ENCODE data around the gene SH3BGRL2.
"Not testable (repeated sequence)": the region's sequence is repeated elsewhere in the genome, so short reads cannot be mapped to it uniquely, and the experiment has no call there.

Gene SH3BGRL2

DNA sequence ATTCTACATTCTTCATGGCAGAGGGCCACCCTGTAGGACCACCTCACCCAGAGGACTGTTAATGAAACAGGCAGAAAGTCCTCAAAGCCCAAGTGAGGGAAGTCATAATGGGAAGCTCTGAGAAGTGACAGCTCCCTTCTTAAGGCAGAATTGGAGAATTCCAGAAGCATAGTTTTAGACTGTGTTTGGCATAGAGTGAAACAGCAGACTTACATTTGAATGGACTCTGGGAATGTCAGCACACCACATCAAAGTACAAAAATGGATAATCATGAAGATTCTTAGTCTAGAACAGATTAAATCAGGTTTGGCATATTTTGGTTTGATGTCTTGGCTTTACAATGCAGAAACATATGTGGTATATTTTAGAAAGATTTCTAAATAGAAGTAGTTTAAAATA lies 17.9 kb downstream of the SH3BGRL2 start:
- DNase-seq (ENCODE audit: low read depth), result no peak

DNA sequence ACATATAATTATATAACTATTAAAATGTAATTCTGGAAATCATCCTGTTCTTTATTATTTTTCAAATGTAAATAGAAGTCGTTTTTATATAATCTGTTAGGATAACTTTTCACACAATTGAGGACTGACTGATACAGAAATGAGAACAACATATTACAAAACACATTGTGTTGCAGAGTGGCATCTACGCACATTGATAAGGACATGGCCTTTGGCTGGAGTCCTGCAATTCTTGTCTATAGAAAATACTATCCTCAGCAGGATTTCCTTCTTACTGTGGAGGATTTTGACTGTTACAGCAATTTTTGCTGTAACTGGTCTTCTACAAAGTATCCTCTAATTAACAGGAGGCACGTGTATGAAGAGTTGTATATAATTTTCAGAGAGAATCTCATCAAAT lies 19.8 kb downstream of the SH3BGRL2 start:
- DNase-seq (ENCODE audit: low read depth), result no peak

DNA sequence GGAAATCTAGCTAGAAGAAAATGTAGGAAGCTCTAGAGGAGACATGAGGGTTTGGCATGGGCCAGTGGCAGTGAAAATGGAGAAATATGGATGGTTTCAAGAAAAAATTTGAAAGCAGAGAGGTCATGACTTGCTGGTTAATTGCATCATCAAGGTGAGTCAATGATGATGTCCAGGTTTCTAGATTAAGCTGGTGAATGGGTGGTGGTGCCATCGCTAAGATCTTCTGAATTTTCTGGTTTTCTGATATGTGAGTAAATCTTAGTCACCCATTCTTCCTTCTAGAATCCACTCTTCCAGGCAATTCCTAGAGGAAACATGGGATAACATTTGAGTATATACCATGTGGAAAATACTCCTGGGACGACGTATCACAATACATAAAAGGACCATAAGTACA lies 25.0 kb downstream of the SH3BGRL2 start:
- DNase-seq (ENCODE audit: low read depth), result no peak

DNA sequence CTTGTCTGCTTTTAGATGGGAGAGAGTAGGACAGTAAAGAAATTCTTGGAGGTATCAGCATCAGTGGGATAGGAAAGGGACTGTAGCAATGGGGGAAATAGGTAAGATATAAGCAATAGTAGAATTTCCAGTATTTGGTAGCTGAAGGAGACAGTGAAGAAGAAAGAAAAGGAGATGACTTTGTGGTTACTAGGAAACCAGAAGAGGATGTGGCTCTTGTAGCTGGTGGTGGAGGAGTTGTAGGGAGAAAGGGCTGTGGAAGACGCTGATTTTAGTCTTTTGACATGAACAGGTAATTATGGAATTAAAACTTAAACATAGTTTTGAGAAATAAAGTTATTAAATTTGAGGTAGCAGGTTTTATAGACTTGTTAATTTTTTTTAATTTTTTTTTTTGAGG lies 26.1 kb downstream of the SH3BGRL2 start:
- no peak for DNase-seq (ENCODE audit: low read depth)

DNA sequence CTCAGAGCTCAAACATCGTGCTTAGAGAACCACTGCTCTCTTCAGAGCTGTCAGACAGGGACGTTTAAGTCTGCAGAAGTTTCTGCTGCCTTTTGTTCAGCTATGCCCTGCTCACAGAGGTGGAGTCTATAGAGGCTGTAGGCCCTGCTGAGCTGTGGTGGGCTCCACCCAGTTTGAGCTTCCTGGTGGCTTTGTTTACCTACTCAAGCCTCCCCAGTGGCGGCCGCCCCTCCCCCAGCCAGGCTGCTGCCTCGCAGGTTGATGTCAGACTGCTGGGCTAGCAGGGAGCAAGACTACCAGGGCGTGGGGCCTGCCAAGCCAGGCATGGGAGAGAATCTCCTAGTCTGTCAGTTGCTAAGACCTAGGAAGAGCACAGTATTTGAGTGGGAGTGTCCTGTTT lies 32.5 kb downstream of the SH3BGRL2 start:
- DNase-seq (ENCODE audit: low read depth), result not testable (repeated sequence)

DNA sequence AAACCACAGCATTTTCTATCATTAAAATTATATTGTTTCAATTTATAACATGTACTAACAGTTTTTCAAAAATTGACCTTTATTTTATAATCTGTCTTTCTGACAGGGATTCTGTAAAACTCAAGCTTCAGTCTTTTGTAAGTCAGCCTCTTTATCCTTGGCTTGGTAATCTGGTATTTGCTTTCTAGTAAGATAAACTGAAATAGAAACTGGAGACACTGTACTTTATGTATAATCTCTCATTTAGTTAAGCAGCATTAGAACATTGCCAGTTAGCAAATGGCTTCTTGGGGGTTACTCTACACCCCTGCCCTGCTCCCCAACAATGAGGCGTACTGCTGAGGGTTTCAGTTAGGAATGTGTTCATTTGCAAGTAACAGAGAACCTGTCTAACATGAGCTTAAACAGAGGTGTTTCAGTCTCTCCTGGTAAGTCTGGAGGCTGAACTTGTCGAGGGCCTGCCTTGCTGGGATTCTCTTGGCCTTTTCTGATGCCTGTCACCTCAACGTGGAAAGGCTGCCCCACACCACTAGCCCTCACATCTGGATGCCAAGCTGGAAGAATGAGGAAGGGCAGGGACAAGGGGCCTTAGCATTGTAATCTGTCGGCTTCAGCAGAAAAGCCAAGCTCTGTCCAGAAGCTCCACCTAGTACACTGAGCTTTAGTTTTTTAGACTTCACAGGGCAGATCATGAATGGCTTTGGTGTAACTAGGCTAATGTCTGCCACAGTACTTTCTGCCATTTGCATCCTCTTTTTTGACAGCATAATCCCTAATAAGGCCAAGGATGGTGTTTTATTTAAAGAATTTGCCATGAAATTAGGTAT lies 34.8 kb downstream of the SH3BGRL2 start:
- no peak for DNase-seq (ENCODE audit: low read depth)

DNA sequence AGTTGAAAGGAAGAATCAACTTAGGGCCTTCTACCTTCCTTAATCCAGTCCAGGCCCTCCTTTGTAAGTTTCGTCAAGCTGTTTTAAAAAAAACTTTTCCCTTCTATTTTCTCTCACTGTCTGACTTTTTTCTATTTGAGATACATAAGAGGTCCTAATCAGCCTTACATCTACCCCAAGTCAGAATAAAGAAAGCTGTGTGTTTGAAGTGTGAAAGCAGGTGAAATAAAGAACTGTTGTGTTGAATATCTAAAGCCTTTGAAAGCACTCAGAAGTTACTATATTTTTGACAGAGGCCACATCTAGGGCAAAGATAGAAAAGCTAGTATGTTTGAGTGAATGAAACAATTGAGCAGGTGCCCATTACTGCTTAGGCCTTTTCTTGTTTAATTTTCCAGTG lies 35.5 kb downstream of the SH3BGRL2 start:
- DNase-seq (ENCODE audit: low read depth), result no peak

DNA sequence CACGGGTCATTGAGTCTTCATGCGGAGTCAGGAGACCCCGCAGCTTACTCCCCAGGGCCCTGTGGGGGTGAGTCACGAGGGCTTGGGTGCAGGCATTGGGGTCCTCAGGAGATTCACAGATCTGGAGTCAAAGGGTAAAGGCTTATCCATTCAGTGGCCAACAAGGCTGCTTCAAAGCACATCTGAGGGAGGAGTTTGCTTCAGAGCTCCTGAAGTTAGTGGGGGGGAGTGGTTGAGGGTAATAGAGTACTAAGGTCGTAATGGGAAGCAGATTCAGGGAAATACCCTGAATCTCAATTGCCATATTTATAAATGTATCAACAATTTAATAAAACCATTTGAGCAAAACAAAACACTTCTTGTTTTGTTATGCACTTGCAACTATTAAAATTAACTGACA lies 37.3 kb downstream of the SH3BGRL2 start:
- DNase-seq (ENCODE audit: low read depth), result no peak

DNA sequence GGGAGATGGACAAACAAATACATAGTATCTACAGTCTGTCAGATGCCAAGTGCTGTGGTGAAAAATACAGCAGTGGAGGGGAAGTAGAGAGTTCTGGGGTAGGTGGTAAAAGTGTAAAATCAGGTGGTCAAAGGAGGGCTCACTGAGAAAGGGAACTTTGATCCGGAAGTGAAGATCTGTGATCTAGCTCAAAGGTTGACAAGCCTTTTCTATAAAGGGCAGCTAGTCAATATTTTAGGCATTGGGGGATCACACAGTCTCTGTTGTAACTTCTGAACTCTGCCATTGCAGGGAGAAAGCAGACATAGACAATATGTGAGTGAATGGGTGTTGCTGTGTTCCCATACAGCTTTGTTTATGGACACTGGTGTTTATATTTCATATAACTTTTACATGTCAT lies 38.6 kb downstream of the SH3BGRL2 start:
- DNase-seq (ENCODE audit: low read depth), result no peak

DNA sequence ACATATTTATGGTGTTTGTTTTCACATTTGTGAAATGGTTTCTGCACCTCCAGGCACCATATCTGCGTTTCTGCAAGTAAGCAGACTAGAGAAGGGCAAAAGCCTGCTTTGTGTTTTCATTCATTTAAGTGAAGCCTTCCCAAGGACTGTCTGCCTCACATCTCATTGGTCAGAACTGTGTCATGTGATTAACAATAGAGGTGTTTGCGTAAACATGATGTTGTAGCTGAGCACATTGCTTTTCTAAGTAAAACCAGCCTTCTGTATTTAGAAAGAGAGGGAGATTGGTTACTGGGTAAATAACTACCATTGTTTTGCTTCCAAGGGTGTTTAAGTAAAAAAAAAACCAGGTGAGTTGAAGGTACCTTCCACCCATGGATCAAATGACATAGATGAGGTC lies 39.7 kb downstream of the SH3BGRL2 start:
- DNase-seq (ENCODE audit: low read depth), result no peak

DNA sequence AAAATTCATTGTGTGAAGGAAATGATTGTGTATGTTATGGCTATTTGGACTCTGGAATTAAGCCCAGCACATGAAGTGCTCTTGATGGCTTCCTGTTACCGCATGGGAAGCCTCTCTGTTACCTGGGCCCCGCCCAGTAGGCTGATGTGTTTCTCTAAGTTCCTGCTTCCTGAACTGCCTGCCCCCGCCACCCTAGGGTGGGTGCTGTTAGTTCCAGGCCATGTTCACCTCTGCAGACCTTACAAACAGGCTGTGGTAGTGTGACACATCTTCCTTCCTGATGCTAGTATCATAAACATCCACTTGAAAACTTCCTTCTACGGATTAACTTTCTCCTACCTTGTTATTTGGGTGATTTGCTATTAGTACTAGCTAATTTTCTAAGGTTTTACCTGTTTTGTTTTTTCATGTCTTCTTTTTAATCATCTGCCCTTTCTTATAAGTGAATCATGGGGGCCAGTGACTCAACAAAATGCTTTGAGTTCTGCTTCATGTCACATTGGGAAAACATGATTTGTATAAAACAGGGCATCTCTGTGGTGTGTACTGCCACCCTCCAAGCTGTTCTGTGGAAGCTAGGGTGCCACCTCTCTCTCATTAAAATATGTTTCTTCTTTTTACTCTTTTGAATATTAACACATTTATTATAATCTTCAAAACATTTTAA lies 40.6 kb downstream of the SH3BGRL2 start:
- DNase-seq (ENCODE audit: low read depth), result peak; percentile 20

DNA sequence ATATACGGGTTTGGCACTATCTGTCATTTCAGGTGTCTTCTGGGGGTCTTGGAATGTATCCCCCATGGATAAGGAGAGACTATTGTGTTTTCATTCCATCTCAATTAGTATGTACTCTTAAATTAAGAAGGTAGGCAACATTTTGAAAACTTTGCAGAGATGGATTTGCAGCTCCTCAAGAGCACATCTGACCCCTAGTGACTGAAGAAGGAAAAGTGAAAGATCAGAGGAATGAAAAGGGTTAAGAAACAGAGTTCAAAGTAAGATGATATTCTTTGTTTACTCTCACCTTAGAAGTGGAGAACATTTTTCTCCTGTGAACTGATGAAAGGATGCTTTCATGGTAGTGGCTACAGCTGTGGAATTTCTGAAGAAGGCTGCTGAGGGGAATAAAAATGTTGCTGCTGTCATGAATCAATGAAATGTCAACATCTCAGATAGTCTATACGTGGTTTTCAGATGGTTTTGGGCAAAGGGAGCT lies 41.5 kb downstream of the SH3BGRL2 start:
- no peak for DNase-seq (ENCODE audit: low read depth)

DNA sequence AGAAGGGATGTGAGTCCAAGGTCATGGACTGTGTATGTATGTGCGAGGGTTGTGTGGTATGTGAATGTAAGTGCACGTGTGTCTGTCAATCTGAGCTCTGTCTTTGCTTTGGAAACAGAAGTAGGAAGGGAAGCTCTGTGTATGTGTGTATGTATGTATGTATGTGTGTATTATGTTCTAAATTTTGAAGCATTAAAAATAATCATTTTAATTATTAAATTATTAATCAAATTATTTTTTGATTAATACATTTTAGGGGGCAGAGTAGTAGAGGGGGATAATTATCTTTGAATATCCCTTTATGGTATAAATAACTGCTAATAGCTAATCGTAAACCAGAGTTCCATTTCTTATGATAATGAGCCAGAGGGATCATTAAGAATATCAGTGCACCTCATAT lies 42.8 kb downstream of the SH3BGRL2 start:
- DNase-seq (ENCODE audit: low read depth), result no peak

DNA sequence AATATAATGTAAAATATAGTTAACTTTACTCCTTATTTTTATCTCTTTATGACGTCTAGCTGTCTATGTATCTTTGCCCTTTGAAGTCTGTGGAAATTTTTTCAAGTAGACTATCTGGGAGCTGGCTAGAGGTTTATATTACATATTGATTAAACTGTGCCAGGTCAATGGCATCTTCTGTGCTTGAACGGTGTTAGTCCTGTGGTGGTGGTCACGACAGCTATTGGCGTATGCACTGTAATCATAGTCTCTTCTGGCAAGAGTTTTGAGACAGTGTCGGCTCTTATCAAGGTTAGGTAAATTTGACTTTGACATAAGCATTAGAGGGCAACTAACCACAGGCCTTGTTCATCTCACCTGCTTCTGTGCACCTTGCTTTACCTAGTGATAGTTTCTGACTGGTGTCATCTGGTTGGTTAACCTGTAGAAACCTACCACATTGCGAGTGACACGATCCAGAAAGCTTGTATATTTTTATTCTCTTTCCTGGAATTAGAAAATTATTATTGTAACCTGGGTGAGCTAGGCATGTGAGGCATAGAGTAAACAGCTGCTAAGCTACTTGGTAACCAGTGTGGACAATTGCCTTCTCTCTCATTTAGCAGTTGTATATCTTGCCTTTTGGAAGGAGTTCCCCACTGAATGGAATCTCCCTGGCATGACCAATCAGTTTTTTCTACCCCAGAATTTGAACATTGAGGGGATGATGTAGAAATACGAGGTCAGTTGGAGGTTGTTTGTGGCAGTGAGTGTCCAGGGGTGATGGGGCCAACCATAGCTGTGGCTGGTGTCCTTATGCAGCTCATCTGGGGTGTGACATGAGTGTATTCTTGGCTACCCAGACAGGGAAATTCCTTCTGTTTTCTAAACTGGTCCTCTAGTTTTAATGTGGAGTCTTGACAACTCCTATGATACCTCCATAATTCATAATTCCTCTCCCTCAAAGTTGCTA lies 45.9 kb downstream of the SH3BGRL2 start:
- DNase-seq (ENCODE audit: low read depth), result no peak

DNA sequence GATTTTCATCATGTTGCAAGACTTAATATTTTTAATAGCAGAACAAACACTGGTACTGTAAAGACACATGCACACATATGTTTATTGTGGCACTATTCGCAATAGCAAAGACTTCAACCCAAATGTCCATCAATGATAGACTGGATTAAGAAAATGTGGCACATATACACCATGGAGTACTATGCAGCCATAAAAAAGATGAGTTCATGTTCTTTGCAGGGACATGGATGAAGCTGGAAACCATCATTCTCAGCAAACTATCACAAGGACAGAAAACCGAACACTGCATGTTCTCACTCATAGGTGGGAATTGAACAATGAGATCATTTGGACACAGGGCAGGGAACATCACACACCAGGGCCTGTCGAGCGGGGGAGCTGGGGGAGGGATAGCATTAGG lies 51.6 kb downstream of the SH3BGRL2 start:
- DNase-seq (ENCODE audit: low read depth), result not testable (repeated sequence)

DNA sequence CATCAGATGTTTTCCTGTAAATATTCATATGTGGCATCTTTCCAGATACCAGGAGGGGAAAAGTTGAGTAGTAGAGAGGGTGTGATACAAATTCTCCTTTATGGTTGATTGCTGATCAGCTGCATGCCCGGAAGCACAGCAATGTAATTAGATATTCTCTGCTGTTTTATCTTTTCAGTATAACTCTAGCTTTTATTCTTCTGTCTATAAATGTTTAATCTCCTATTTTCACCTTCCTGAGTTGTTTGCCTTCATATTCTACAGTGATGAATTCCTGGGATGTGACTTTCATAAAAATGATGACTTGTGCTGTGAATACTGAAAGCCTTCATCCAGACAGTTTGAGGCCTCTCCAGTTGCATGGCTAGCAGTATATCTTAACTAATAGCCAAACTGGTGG lies 53.7 kb downstream of the SH3BGRL2 start:
- DNase-seq (ENCODE audit: low read depth), result no peak

DNA sequence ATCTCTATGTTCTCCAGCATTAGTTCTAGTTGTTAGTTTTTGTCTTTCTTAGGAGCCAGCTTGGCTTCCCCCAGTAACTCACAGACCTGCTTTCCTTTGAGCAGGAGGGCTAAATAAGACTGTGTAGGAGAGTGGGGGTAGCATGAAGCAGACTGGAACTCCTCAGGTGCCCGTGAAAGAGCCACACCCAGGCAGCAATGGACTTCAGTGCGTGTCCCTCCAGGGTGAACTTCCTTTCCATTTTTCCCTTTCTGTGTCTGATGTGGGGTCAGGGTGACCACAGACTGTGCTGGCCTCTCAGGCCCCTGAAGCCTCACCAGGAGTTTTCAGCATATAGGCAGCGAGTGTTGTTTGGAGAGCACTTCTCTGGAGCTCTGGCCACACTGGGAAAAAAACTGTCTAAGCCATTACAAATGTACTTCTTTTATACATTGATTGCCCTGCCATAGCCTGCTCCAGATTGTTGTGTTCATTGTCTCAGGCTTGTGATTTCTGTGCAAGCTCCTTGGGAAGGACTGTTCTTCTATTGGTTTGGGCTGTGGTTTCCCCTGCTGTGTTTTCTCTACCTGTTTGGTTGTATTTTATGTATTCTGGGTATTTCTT lies 55.7 kb downstream of the SH3BGRL2 start:
- no peak for DNase-seq (ENCODE audit: low read depth)

DNA sequence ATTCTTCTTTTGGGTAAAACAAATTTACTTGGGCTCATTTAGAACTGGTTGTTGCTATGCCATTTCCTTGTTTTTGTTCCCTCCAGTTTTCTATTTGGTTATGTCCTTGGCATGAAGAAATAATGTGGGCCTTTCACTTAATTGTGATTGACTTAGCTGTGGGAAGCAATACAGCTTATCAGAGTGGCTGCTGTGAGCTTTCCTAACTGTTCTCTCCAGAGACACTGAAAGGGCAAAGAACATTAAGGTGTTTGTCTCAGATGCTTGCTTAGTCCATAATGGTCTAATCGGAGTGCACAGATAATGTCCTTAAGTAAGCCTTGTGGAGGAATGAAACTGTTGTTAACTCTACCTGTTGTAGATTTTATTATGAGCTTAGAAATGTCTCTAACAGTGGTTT lies 56.6 kb downstream of the SH3BGRL2 start:
- DNase-seq (ENCODE audit: low read depth), result no peak

DNA sequence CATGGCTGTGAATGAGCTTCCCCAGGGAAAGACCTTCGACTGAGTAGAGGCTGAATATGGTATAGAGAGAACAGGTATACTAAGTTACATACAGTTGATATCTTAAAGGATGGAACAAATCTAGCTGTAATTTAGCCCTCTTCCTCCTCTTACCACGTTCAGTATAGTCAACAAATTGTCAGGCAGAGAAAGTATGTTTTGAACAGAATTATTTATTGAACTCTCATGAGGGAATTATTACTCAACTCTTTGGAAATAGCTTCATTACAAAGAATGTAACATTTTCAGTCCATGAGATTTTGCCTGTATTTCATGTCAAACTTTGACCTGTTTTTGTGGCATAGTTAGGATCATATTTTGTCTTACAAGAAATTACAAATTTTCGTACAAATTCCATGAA lies 63.0 kb downstream of the SH3BGRL2 start:
- no peak for DNase-seq (ENCODE audit: low read depth)

DNA sequence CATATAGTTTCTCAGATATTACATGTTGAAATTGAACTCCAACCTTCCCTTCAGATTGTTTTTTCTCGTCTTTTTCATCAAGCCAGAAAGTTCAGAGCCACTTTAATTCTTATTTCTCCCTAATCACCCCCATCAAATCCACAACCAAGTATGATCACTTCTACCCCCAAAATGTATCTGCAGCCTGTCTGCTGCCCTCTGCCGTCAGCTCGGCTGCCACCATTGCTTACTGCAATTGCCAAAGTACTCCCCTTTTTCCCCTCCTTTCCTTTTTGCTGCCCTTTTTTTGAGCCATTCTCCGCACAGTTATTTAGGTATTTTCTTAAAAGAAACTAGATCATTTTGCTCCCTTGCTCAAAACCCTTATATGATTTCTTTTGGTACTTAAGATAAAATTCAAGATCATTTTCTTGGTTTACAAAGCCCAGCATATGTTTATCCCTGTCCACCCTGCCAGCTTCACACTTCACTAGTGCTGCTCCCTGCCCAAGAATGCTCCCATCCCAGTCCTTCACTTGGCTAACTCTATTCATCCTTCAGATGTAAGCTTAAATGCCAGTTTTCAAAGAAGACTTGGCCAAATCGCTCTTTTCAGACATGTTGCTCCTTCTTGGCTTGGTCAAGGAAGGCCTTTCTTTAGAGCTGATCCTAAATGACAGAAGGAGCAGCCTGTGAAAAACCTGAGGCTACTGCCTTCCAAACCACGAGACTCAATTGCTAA lies 63.7 kb downstream of the SH3BGRL2 start:
- no peak for DNase-seq (ENCODE audit: low read depth)

DNA sequence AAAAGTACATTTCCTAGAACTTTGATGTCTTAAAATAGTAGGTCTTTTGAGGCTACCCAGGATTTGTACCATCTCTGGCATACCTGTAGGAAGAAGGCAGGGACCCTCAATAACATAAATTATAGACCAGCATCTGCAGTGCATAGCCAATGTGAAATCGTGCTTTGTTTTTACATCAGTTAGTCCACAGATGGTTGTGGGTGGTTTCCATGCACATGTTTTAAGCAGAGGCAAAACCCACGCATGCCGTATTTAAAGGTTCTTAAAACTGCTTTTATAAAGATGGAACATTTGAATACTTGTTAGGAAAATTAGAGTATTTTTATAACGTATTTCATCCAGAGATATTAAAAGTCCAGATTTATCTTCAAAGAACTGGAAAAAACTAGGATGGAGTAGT lies 66.3 kb downstream of the SH3BGRL2 start:
- no peak for DNase-seq (ENCODE audit: low read depth)
